Skeletal muscle cell (primary cell): Measurements from ENCODE around the gene SEC22B.
A peak's percentile ranks its signal among the peaks of the same experiment; 100 is the strongest.
"Not testable (repeated sequence)": the region's sequence is repeated elsewhere in the genome, so short reads cannot be mapped to it uniquely, and the experiment has no call there.

ENCODE experiments used
- DNase-seq: peaks from one replicate; pipeline ENCODE4 v3.0.0-alpha.2; 2010; ENCODE audit warnings: low read depth
- H3K4me3 ChIP-seq: 2 replicates; pipeline ENCODE4 v1.5.1; 2011; ENCODE audit warnings: low read depth, mild to moderate bottlenecking, control low read depth, low read length, moderate library complexity

SEC22B gene

GRCh38 chr1:120176092-120176855 lies at the start of gene SEC22B:
Gene SEC22B, minus strand, starts transcription at chr1:120176520. Its CDS starts 139 bp downstream, at chr1:120176381.
- H3K4me3 ChIP-seq, result peak within 1 kb of the TSS; percentile 96
- peak; percentile 84 for DNase-seq

DNA sequence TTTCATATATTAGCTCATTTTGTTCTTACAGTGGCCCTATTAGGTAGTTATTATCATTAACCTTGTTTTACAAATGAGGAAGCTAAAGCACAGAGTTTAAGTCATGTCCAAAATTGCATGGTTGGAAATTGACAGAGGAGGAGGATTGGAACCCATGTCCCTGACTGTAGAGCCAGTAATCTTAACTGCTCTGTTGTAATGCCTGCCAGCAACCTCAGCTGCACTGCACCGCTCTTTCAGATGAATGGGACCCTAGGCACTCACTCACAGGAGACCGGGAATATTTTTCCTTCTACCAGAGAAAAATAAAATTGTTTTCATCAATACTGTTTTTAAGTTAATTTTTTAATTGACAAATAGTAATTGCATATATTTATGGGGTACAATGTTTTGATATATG lies 41.6 kb upstream of the SEC22B start:
- DNase-seq, H3K4me3 ChIP-seq: not testable (repeated sequence)

GRCh38 chr1:120217175-120217929 lies 41.0 kb upstream of the SEC22B start:
- not testable (repeated sequence) for H3K4me3 ChIP-seq, DNase-seq

DNA sequence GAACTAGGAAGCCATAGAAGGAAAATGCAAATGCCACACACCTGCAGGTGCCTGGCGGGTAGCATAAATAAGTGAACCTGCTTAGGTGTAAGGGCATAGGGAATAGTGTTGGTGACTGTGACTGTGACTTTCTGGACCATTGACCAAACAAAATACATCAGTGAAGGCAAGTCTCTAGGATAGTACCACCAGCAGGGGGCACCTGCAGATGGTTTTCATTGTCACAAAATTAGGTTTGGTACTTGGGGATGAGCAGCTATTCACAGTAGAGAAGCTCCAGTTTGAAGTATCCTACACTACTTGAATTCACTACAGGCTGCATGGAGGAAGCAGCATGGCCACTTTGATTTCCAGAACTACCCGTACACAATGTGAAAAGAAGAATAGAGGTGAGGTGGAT lies 37.3 kb upstream of the SEC22B start:
- not testable (repeated sequence) for DNase-seq, H3K4me3 ChIP-seq

DNA sequence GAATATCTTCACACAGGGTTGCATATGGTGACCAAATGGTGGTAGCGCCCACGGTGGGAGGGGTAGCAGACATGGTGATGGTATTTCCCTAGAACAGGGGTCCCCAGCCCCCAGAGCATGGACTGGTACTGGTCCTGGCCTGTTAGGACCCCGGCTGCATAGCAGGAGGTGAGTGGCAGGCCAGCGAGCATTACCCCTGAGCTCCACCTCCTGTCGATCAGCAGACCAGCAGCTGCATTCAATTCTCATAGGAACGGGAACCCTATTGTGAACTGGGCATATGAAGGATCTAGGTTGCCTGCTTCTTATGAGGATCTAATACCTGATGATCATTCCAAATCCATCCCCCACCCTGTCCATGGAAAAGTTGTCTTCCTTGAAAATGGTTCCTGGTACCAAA lies 34.4 kb upstream of the SEC22B start:
- not testable (repeated sequence) for H3K4me3 ChIP-seq, DNase-seq

DNA sequence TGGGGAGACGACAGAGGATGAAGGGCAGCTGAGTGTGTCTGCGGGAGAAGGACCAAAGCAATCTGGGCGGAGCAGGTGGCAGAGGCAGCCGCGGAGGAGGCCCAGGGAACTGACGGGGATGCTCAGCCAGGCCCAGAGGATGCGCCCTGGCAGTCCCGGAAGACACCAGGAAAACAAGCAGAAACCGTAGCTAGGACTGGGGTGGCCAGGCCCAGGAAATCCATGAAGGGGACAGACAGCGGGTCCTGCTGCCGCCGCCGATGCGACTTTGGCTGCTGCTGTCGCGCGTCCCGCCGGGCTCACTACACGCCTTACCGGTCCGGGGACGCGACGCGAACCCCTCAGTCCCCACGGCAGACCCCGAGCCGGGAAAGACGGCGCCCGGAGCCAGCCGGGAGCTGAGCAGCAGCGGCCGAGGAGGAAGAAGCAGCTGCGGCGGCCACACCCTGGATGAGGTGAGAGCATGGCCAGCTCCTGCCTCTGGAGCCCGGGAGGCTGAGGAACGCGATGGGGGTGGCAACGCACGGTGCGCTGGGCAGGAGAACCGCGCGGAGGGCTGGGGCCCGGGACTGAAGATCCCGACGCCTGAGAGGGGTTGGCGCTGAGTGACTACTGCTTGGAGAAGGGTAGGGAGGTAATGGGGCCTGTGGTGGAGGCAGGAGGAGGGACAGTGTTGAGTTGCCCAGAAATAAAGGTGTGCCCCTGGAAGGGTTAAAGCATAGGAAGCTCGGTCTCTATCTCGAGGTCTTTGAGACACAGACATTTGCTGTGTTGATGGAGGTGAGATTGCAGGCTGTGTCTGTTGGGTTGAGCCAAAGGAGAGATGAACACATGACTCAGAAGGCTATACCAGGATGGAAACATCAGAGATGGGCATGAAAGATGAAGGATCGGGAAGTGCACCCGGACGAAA lies 20.8 kb upstream of the SEC22B start:
- H3K4me3 ChIP-seq, result peak overlapping the region; percentile 40
- DNase-seq, result not testable (repeated sequence)

DNA sequence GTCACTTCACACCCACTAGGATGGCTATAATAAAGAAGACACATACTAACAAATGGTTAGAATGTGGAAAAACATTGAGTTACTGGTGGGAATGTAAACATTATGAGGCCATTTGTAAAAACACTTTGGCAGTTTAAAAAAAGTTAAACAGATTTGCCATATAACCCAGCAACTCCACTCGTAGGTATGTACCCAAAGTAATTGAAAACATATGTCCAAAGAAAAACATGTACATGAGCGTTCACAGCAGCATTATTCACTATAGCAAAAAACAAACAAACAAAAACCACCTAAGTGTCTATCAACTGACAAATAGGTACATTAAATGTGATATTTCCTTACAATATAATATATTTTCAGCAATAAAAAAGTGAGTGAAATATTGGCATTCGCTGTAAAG lies 12.3 kb upstream of the SEC22B start:
- DNase-seq, H3K4me3 ChIP-seq: not testable (repeated sequence)

DNA sequence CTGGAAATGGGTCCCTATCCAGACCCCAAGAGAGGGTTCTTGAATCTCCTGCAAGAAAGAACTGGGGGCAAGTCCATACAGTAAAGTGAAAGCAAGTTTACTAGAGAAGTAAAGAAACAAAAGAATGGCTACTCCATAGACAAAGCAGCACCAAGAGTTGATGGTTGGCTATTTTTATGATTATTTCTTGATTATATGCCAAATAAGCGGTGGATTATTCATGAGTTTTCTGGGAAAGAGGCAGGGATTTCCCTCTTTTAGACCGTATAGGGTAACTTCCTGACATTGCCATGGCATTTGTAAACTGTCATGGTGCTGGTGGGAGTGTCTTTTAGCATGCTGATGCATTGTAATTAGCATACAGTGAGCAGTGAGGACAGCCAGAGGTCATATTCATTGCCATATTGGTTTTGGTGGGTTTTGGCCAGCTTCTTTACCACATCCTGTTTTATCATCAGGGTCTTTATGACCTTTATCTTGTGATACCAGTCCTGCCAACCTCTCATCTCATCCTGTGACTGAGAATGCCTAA lies 5.9 kb upstream of the SEC22B start:
- DNase-seq, H3K4me3 ChIP-seq: not testable (repeated sequence)

- H3K4me3 ChIP-seq, result peak overlapping the region; percentile 20
Measured at GRCh38 chr1:120179811-120180690, 3.7 kb upstream of the SEC22B start.

GRCh38 chr1:120178799-120179756 lies 2.8 kb upstream of the SEC22B start:
- DNase-seq, result peak; percentile 60
- H3K4me3 ChIP-seq, result peak overlapping the region; percentile 20

More at GRCh38 chr1:120179811-120180690, 3.7 kb upstream of the SEC22B start:
- peak; percentile 80 for DNase-seq

DNA sequence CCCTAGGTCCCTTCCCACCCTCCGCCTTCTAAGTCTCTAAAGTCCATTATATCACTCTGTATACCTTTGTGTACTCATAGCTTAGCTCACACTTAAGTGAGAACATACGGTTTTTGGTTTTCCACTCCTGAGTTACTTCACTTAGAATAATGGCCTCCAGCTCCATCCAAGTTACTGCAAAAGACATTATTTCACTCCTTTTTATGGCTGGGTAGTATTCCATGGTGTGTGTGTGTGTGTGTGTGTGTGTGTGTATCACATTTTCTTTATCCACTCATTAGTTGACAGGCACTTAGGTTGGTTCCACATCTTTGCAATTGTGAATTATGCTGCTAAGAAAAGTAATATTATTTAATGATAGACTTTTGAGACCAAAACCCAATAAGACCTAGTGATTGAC lies 1.7 kb upstream of the SEC22B start:
- not testable (repeated sequence) for DNase-seq, H3K4me3 ChIP-seq

GRCh38 chr1:120175688-120176087 lies 632 bp downstream of the SEC22B start:
- peak overlapping the region; percentile 96 for H3K4me3 ChIP-seq
- DNase-seq, result not testable (repeated sequence)

DNA sequence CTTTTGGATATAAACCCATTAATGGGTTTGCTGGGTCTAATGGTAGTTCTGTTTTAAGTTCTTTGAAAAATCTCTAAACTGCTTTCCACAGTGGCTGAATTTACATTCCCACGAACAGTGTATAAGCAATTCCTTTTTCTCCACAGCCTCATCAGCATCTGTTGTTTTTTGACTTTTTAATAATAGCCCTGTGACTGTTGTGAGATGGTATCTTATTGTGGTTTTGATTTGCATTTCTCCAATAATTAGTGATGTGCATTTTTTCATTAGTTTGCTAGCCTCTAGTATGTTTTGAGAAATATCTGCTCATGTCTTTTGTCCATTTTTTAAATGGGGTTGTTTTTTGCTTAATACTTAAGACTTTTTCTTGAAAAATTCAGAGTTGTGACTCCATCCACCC lies 11.6 kb downstream of the SEC22B start:
- DNase-seq, H3K4me3 ChIP-seq: not testable (repeated sequence)

DNA sequence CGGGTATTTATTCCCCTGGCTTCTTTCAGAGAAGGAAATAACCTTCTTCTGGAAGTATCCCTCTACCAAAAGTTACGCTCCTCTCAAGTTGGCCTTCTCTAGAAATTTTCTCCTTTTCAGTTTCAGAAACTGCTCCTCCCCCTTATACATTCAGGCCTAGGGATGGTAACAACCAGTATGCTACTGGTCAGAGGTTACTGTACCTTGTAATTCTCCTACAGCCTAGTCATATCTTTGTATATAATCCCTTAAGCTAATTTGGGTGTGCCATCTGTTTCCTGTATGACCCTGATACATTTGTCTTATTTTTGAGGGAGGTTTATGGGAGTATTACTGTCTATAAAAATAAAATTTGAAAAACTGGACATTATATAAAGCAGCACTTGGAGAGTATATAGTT lies 14.3 kb downstream of the SEC22B start:
- DNase-seq, H3K4me3 ChIP-seq: not testable (repeated sequence)

GRCh38 chr1:120158495-120158894 lies 17.8 kb downstream of the SEC22B start:
- not testable (repeated sequence) for DNase-seq, H3K4me3 ChIP-seq

DNA sequence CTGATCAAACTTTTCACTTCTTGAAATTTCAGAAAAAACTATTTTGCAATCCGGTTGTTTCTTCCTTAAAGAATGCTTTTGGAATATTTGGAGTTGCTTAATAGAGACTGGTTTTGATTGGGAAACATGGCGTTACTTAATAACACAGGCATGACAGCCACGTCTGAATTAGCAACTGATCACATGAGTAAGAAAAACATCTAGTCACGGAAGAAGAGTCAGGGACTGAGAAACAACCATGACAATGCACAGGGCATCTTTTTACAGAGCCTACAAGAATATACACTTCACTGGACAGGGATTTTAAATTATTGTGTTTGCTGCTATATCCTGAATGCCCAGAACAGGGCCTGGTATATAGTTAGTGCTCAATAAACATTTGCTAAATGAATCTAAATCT lies 18.2 kb downstream of the SEC22B start:
- DNase-seq, H3K4me3 ChIP-seq: not testable (repeated sequence)

DNA sequence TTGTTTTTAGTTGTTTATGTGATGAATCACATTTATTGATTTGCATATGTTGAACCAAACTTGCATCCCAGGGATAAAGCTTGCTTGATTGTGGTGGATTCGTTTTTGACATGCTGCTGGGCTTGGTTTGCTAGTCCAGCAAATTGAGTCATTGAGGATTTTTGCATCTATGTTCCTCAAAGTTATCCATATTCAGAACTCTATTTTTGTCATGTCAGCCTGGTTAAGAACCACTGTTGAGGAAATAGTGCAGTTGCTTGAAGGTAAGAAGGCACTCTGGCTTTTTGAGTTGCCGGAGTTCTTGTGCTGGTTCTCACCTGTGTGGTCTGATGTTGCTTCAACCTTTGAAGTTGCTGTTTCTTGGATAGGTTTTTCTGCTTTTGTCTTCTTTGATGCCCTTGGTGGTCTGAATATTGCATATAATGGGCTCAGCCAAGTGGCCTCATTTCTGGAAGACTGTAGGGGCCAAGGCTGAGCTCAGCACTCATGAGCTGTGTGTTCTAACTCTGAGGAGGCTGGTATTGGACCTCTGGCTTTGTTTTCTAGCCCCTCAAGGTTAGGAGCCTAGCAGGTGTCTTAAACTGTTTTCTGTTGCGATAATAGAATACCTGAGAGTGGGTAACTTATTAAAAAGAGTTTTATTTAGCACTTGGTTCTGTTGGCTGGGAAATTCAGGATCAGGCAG lies 26.0 kb downstream of the SEC22B start:
- not testable (repeated sequence) for H3K4me3 ChIP-seq

More for the DNA sequence above, 26.0 kb downstream of the SEC22B start:
- not testable (repeated sequence) for DNase-seq
